ENCODE measurements around the gene RASGRP2.

DNA sequence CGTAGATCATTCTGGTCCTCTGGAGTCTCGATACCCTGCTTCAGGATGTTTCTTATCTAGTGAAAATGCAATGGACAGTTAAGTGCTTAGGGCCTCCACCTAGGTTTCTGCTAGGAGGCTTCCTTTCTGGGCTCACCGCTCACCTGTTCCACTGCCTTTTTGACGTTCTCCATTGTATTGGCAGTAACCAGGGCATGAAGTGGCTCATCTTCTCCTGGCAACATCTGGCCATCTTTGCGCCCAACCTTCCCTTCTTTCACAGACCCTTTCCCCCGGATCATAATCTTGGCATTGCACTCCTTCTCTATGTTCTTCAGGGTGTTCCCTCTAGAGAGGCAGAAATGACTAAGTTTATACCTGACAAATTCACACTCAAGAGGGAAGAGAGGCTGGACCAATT, 25.3 kb upstream of the RASGRP2 start:
- no peak for TF ChIP-seq POLR2A (IDR thresholded peaks at IDR 0.05)
- TF ChIP-seq, protein P1, sequence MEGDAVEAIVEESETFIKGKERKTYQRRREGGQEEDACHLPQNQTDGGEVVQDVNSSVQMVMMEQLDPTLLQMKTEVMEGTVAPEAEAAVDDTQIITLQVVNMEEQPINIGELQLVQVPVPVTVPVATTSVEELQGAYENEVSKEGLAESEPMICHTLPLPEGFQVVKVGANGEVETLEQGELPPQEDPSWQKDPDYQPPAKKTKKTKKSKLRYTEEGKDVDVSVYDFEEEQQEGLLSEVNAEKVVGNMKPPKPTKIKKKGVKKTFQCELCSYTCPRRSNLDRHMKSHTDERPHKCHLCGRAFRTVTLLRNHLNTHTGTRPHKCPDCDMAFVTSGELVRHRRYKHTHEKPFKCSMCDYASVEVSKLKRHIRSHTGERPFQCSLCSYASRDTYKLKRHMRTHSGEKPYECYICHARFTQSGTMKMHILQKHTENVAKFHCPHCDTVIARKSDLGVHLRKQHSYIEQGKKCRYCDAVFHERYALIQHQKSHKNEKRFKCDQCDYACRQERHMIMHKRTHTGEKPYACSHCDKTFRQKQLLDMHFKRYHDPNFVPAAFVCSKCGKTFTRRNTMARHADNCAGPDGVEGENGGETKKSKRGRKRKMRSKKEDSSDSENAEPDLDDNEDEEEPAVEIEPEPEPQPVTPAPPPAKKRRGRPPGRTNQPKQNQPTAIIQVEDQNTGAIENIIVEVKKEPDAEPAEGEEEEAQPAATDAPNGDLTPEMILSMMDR (IDR thresholded peaks at IDR 0.05), result no peak
